CD14-positive monocyte (primary cell): ENCODE results near the gene NME7. TPM values are rescaled to one million over a fixed set of nuclear protein-coding genes. Genes with fewer than 3 reads are reported as not detected.

Experiments
- DNase-seq, 3 donors: peaks; one replicate each; pipeline ENCODE4 v3.0.0-alpha.2; 2011 to 2022
- H2AFZ ChIP-seq: 2 replicates; pipeline ENCODE4 v1.6.0; 2012; ENCODE audit warnings: mild to moderate bottlenecking, low read depth, low read length, inconsistent platforms; ENCODE audit not compliant: insufficient read depth, poor library complexity, severe bottlenecking
- H3K27ac ChIP-seq, 2 donors: 1 replicate in 1 of 2; 2 replicates in 1 of 2; pipeline ENCODE4 v1.5.1; 2012 to 2013; ENCODE audit warnings: low read length in 2 of 2, control low read depth in 1 of 2, inconsistent platforms in 1 of 2, low read depth in 1 of 2, mild to moderate bottlenecking in 1 of 2
- H3K27me3 ChIP-seq, 2 donors: one replicate each; pipeline versions ENCODE4 v1.6.0 to v1.6.1; 2011 to 2013; ENCODE audit warnings: low read length in 2 of 2; ENCODE audit not compliant: control insufficient read depth in 2 of 2, insufficient read depth in 2 of 2
- H3K36me3 ChIP-seq, 2 donors: replicated peaks in 1 of 2; 1 replicate in 1 of 2; 2 replicates in 1 of 2; pipeline versions ENCODE4 v1.5.1 to v1.6.1; 2012 to 2013; ENCODE audit warnings: low read length in 2 of 2, control low read depth in 1 of 2, inconsistent platforms in 1 of 2, mild to moderate bottlenecking in 1 of 2; ENCODE audit not compliant: insufficient read depth in 2 of 2, control insufficient read depth in 1 of 2
- H3K4me1 ChIP-seq, 2 donors: 1 replicate in 1 of 2; 2 replicates in 1 of 2; pipeline versions ENCODE4 v1.5.1 to v1.6.1; 2012 to 2013; ENCODE audit warnings: low read length in 2 of 2, control low read depth in 1 of 2, inconsistent platforms in 1 of 2, mild to moderate bottlenecking in 1 of 2, moderate library complexity in 1 of 2; ENCODE audit not compliant: insufficient read depth in 2 of 2, control insufficient read depth in 1 of 2
- H3K4me2 ChIP-seq: replicated peaks from 2 replicates; pipeline ENCODE3; 2012; ENCODE audit warnings: low read length, moderate library complexity, mild to moderate bottlenecking; ENCODE audit not compliant: poor library complexity, severe bottlenecking; ENCODE audit errors: extremely low read depth
- H3K4me3 ChIP-seq, 3 experiments: fragments of 200-600 bp in 1 of 3; sonication (generic) in 1 of 3; replicated peaks in 1 of 3; 1 replicate in 2 of 3; 2 replicates in 1 of 3; pipeline ENCODE4 v1.5.1; 2011 to 2013; ENCODE audit warnings: low read length in 3 of 3, mild to moderate bottlenecking in 3 of 3, control low read depth in 2 of 3, low read depth in 2 of 3, inconsistent platforms in 1 of 3, moderate library complexity in 1 of 3
- H3K79me2 ChIP-seq: 2 replicates; pipeline ENCODE4 v1.6.0; 2012; ENCODE audit warnings: mild to moderate bottlenecking, control low read depth, inconsistent platforms, low read length, moderate library complexity; ENCODE audit not compliant: insufficient read depth
- H3K9ac ChIP-seq: 2 replicates; pipeline ENCODE4 v1.6.0; 2017; ENCODE audit warnings: low read length, mild to moderate bottlenecking; ENCODE audit not compliant: insufficient read depth, poor library complexity, severe bottlenecking
- H3K9me3 ChIP-seq, 2 donors: replicated peaks in 1 of 2; 1 replicate in 1 of 2; 2 replicates in 1 of 2; pipeline versions ENCODE4 v1.5.1 to v1.6.1; 2012 to 2013; ENCODE audit warnings: low read length in 2 of 2, control low read depth in 1 of 2; ENCODE audit not compliant: control insufficient read depth in 1 of 2, insufficient read depth in 1 of 2
- H4K20me1 ChIP-seq: 2 replicates; pipeline ENCODE4 v1.6.0; 2012; ENCODE audit warnings: mild to moderate bottlenecking, low read length, control low read depth, moderate library complexity; ENCODE audit not compliant: insufficient read depth
- H3K27ac Mint-ChIP-seq, 7 donors: one replicate each; pipeline ENCODE4 v1.8.0; 2020; ENCODE audit warnings: mild to moderate bottlenecking in 7 of 7, mixed read lengths in 7 of 7, moderate library complexity in 6 of 7, inconsistent platforms in 2 of 7
- H3K27me3 Mint-ChIP-seq, 3 donors: one replicate each; pipeline ENCODE4 v1.8.0; 2021 to 2022; ENCODE audit warnings: low read depth in 3 of 3, mild to moderate bottlenecking in 3 of 3, mixed read lengths in 3 of 3, moderate library complexity in 3 of 3, inconsistent platforms in 1 of 3
- H3K36me3 Mint-ChIP-seq, 2 donors: one replicate each; pipeline ENCODE4 v1.8.0; 2020; ENCODE audit warnings: mixed read lengths in 2 of 2, inconsistent platforms in 1 of 2, mild to moderate bottlenecking in 1 of 2
- H3K4me1 Mint-ChIP-seq: one replicate; pipeline ENCODE4 v1.8.0; 2020; ENCODE audit warnings: mild to moderate bottlenecking, mixed read lengths
- H3K4me3 Mint-ChIP-seq, 2 donors: one replicate each; pipeline ENCODE4 v1.8.0; 2020; ENCODE audit warnings: mild to moderate bottlenecking in 2 of 2, mixed read lengths in 2 of 2, moderate library complexity in 1 of 2
- H3K9me3 Mint-ChIP-seq, 7 donors: one replicate each; pipeline ENCODE4 v1.8.0; 2020 to 2022; ENCODE audit warnings: mixed read lengths in 7 of 7, mild to moderate bottlenecking in 6 of 7, moderate library complexity in 6 of 7, inconsistent platforms in 2 of 7
- WGBS: methylation state at CpG from one replicate; pipeline ENCODE4 v1.1.5; 2013; ENCODE audit warnings: missing lambda C conversion rate; ENCODE audit not compliant: insufficient coverage; 5-methylcytosine and 5-hydroxymethylcytosine counted together
- intact Hi-C, 2 donors: fragments of 100-400 bp; cut with micrococcal nuclease; formaldehyde crosslinking; loops; one replicate each; pipeline versions ENCODE4 v1.15.0 to v1.15.1; 2023
- polyA plus RNA-seq, 3 donors: library from polyadenylated mRNA; depleted of rRNA in 1 of 3; unstranded in 2 of 3; stranded (reverse) in 1 of 3; fragments of 300-500 nt in 2 of 3; fragments of >200 nt in 1 of 3; fragmentation: Illumina TruSeq in 2 of 3; gene quantifications; 1 replicate in 2 of 3; 2 replicates in 1 of 3; pipeline ENCODE4 v1.2.3, GENCODE V29; 2012 to 2021
- TF ChIP-seq, protein P1 (sequence below): fragments of 200-600 bp; IDR thresholded peaks from one replicate; pipeline ENCODE4 v1.8.0; 2022; ENCODE audit warnings: antibody characterized with exemption, mild to moderate bottlenecking

NME7 gene
- polyA plus RNA-seq, 3 donors, result 3.5 to 8.0 (median 6.0) TPM

DNA sequence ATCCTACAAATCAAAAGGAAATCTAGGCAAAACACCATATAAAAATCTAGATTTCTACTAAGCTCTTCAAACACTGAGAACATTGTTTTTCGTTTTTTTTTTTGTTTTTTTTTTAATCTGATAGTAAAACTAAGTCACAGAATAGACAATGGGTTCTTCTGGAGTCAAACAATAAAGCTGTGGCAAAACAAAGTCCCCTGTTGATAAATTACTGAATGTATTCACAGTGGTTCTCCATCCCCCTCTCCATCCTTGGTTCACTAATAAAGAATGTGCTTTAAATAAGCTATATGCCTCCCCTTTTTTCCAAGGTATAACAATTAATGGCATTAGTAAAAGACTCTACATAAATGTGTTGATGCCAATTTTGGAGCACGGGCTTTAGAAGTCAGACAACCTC is 277.8 kb downstream of the NME7 start:
- Histone ChIP-seq H3K4me3 (no peak overlapping the region), H3K27me3 (no peaks in the 10 kb centered on the region), H3K27ac (no peak overlapping the region), H3K79me2 (no peaks in the 10 kb centered on the region), H4K20me1 (no peaks in the 10 kb centered on the region), H3K9me3 (no peaks in the 10 kb centered on the region), H2AFZ (no peak overlapping the region), H3K9ac (no peak overlapping the region), H3K4me1 (no peaks in the 10 kb centered on the region), H3K36me3 (no peaks in the 10 kb centered on the region), H3K4me2 (no peak overlapping the region)
- intact Hi-C loops, result no loop called here
- Mint-ChIP-seq H3K27ac (no peak overlapping the region), H3K4me3 (no peak overlapping the region), H3K27me3 (peaks cover 0 to 2% (median 2%) of the 10 kb centered on the region in 3 donors), H3K4me1 (peaks cover 5% of the 10 kb centered on the region), H3K36me3 (no peaks in the 10 kb centered on the region), H3K9me3 (no peaks in the 10 kb centered on the region)
- TF ChIP-seq, protein P1, sequence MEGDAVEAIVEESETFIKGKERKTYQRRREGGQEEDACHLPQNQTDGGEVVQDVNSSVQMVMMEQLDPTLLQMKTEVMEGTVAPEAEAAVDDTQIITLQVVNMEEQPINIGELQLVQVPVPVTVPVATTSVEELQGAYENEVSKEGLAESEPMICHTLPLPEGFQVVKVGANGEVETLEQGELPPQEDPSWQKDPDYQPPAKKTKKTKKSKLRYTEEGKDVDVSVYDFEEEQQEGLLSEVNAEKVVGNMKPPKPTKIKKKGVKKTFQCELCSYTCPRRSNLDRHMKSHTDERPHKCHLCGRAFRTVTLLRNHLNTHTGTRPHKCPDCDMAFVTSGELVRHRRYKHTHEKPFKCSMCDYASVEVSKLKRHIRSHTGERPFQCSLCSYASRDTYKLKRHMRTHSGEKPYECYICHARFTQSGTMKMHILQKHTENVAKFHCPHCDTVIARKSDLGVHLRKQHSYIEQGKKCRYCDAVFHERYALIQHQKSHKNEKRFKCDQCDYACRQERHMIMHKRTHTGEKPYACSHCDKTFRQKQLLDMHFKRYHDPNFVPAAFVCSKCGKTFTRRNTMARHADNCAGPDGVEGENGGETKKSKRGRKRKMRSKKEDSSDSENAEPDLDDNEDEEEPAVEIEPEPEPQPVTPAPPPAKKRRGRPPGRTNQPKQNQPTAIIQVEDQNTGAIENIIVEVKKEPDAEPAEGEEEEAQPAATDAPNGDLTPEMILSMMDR, result no peak
- no peak for DNase-seq
- no CpG with 5 or more reads among the region's 2 CpGs for WGBS

DNA sequence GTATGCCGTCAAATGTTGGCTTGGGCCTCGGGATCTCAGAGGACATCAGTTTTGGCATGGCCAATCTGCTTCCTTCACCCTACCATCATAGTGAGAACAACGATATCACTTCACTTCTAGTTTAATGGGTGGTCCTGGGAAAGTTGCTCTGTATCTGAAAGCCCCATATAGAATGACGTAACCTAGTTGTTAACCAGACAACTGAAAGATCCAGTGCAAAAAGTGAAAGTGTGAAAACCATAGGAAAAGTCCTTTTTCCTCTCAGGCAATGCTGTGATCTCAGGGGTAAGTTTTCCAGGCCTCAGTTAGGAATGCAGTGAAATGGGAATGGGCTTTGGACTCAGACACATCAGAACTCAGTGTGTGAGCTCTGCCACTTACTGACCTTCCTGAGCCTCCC is 279.7 kb downstream of the NME7 start:
- no peak overlapping the region for H3K4me3 Mint-ChIP-seq
- H3K4me1 ChIP-seq, result no peaks in the 10 kb centered on the region
- no peaks in the 10 kb centered on the region for H3K36me3 Mint-ChIP-seq
- H3K36me3 ChIP-seq, result no peaks in the 10 kb centered on the region
- H3K4me2 ChIP-seq, result no peak overlapping the region
- H4K20me1 ChIP-seq, result no peaks in the 10 kb centered on the region
- TF ChIP-seq, protein P1, result no peak
- H3K9me3 ChIP-seq, result no peaks in the 10 kb centered on the region
- H3K27ac Mint-ChIP-seq, result no peak overlapping the region
- H3K4me3 ChIP-seq, result no peak overlapping the region
- no peaks in the 10 kb centered on the region for H3K27me3 ChIP-seq
- WGBS, result 100% methylated on average over 1 of the region's 4 CpGs
- peaks cover 0 to 2% (median 2%) of the 10 kb centered on the region in 3 donors for H3K27me3 Mint-ChIP-seq
- no peak overlapping the region for H3K9ac ChIP-seq
- DNase-seq, result no peak
- H3K27ac ChIP-seq, result no peak overlapping the region
- peaks cover 5% of the 10 kb centered on the region for H3K4me1 Mint-ChIP-seq
- intact Hi-C loops, result no loop called here
- H2AFZ ChIP-seq, result no peak overlapping the region
- no peaks in the 10 kb centered on the region for H3K9me3 Mint-ChIP-seq
- no peaks in the 10 kb centered on the region for H3K79me2 ChIP-seq
